ENCODE measurements around the gene ABL2.
A peak's percentile ranks its signal among the peaks of the same experiment; 100 is the strongest.
"Not testable (repeated sequence)": the region's sequence is repeated elsewhere in the genome, so short reads cannot be mapped to it uniquely, and the experiment has no call there.

The ABL2 gene

GRCh38 chr1:179175011-179175841, 54.3 kb downstream of the ABL2 start:
- no peak for DNase-seq (ENCODE audit: low read depth)
- in situ Hi-C loops (cut with HindIII; ENCODE audit: low sequenced_read_pairs): no loop called here
- no peak for TF ChIP-seq CTCF (IDR thresholded peaks at IDR 0.05; ENCODE audit: low read depth, low read length, missing control alignments)
- H3K4me3 ChIP-seq (ENCODE audit: low read depth, low read length): no peak overlapping the region

- DNase-seq (ENCODE audit: low read depth); in situ Hi-C loops (cut with HindIII; ENCODE audit: low sequenced_read_pairs); H3K4me3 ChIP-seq (ENCODE audit: low read depth, low read length): not testable (repeated sequence)
Measured at GRCh38 chr1:179170468-179170770, 59.1 kb downstream of the ABL2 start.

GRCh38 chr1:179169616-179170467, 59.6 kb downstream of the ABL2 start:
- peak; percentile 52 for DNase-seq (ENCODE audit: low read depth)
- in situ Hi-C loops (cut with HindIII; ENCODE audit: low sequenced_read_pairs): no loop called here
- no peak for TF ChIP-seq CTCF (IDR thresholded peaks at IDR 0.05; ENCODE audit: low read depth, low read length, missing control alignments)
- H3K4me3 ChIP-seq (ENCODE audit: low read depth, low read length): no peak overlapping the region

- DNase-seq (ENCODE audit: low read depth): no peak
- in situ Hi-C loops (cut with HindIII; ENCODE audit: low sequenced_read_pairs): no loop called here
- no peak for TF ChIP-seq CTCF (IDR thresholded peaks at IDR 0.05; ENCODE audit: low read depth, low read length, missing control alignments)
- H3K4me3 ChIP-seq (ENCODE audit: low read depth, low read length): no peak overlapping the region
Measured at GRCh38 chr1:179168536-179168935, 60.9 kb downstream of the ABL2 start.

- DNase-seq (ENCODE audit: low read depth): no peak
- in situ Hi-C loops (cut with HindIII; ENCODE audit: low sequenced_read_pairs): no loop called here
- TF ChIP-seq CTCF (IDR thresholded peaks at IDR 0.05; ENCODE audit: low read depth, low read length, missing control alignments): no peak
- no peak overlapping the region for H3K4me3 ChIP-seq (ENCODE audit: low read depth, low read length)
Measured at GRCh38 chr1:179167955-179168354, 61.5 kb downstream of the ABL2 start.

GRCh38 chr1:179167418-179167777, 62.1 kb downstream of the ABL2 start:
- in situ Hi-C loops (cut with HindIII; ENCODE audit: low sequenced_read_pairs): no loop called here
- H3K4me3 ChIP-seq (ENCODE audit: low read depth, low read length): no peak overlapping the region
- DNase-seq (ENCODE audit: low read depth): no peak
- no peak for TF ChIP-seq CTCF (IDR thresholded peaks at IDR 0.05; ENCODE audit: low read depth, low read length, missing control alignments)

All from astrocyte of the cerebellum (primary cell).